ENCODE data around the gene MAVS. TPM values are rescaled to one million over a fixed set of nuclear protein-coding genes. Genes with fewer than 3 reads are reported as not detected.
"Not testable (repeated sequence)": the region's sequence is repeated elsewhere in the genome, so short reads cannot be mapped to it uniquely, and the experiment has no call there.

MAVS gene
- total RNA-seq, 1 experiment from 2014 or later: 24.2 TPM

DNA sequence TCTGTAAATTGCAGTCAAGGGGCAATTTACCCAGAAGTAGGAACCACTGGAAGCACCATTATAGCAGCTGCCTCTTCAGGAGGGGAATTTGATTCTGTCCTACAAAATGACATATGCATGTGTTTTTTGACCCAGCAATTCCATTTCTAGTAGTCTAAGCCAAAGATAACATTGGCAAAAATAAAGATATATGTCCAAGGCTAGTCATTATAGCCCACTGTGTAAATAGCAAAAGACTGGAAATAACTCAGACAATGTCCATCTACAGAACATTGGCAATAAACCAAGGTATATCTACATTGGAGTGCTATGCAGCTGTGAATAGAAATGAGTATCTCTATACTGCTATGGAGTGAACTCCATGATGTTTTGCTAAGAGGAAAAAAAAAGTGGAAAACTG, 30.0 kb downstream of the MAVS start:
- Histone ChIP-seq H4K20me1 (ENCODE audit: control insufficient read depth, insufficient read depth, insufficient read length) (no peaks in the 10 kb centered on the region), H3K4me2 (ENCODE audit: insufficient read depth, insufficient read length, low read length) (no peak overlapping the region), H3K18ac (ENCODE audit: insufficient read length, low read depth, low read length) (no peak overlapping the region), H3K4ac (ENCODE audit: low read depth, low read length) (no peak overlapping the region), H2BK15ac (ENCODE audit: low read depth, low read length) (no peak overlapping the region), H3K14ac (ENCODE audit: insufficient read depth, low read length) (no peak overlapping the region), H3K9ac (ENCODE audit: extremely low read depth, insufficient read length, low read length) (no peak overlapping the region), H3K23ac (ENCODE audit: insufficient read length, low read depth, low read length) (no peak overlapping the region), H3K4me1 (ENCODE audit: insufficient read depth, low read length) (no peaks in the 10 kb centered on the region; the same call in 1 of the 2 replicates), H2BK5ac (ENCODE audit: insufficient read length, low read length) (no peak overlapping the region), H3K23me2 (ENCODE audit: insufficient read length, low read depth, low read length, poor library complexity, severe bottlenecking) (no peaks in the 10 kb centered on the region), H2AFZ (ENCODE audit: low read length) (no peak overlapping the region), H3K56ac (ENCODE audit: insufficient read length, low read depth, low read length) (no peak overlapping the region), H2BK120ac (ENCODE audit: low read depth, low read length, poor library complexity, severe bottlenecking) (no peak overlapping the region), H3T11ph (ENCODE audit: low read length) (no peak overlapping the region), H4K5ac (ENCODE audit: insufficient read length, low read depth, low read length) (no peak overlapping the region), H2AK5ac (ENCODE audit: insufficient read length, low read length) (no peak overlapping the region), H3K27me3 (ENCODE audit: insufficient read depth, low read length) (no peaks in the 10 kb centered on the region), H3K9me3 (ENCODE audit: control insufficient read depth, low read depth, low read length) (no peaks in the 10 kb centered on the region), H2BK20ac (ENCODE audit: low read depth, low read length, poor library complexity, severe bottlenecking) (no peak overlapping the region), H4K8ac (replicated peaks; ENCODE audit: insufficient read length, low read depth, low read length) (no peak overlapping the region), H4K91ac (ENCODE audit: insufficient read length, low read depth, low read length) (no peak overlapping the region), H3K79me2 (ENCODE audit: insufficient read depth, low read length) (no peaks in the 10 kb centered on the region), H3K27ac (ENCODE audit: insufficient read length, low read depth, low read length) (no peak overlapping the region), H2BK12ac (ENCODE audit: insufficient read length, low read depth, low read length) (no peak overlapping the region), H3K79me1 (ENCODE audit: insufficient read depth, low read depth, low read length, poor library complexity, severe bottlenecking) (no peaks in the 10 kb centered on the region)
- Mint-ChIP-seq H3K4me3 (no peak overlapping the region), H3K4me1 (peaks cover 5% of the 10 kb centered on the region in 2 experiments; a peak in 3 of 4 replicates), H3K27me3 (ENCODE audit: low read depth) (peaks cover 1% of the 10 kb centered on the region; the same call in 1 of the 2 replicates), H3K36me3 (ENCODE audit: insufficient read depth in 1 of 3, low read depth in 3 of 3) (peaks cover 3 to 22% (median 14%) of the 10 kb centered on the region in 3 experiments; a peak in 6 of 7 replicates), H3K27ac (peak overlapping the region in 1 of 3 experiments; percentile 22; a peak in 1 of 7 replicates), H3K9me3 (no peaks in the 10 kb centered on the region)
- TF ChIP-seq, protein P1, sequence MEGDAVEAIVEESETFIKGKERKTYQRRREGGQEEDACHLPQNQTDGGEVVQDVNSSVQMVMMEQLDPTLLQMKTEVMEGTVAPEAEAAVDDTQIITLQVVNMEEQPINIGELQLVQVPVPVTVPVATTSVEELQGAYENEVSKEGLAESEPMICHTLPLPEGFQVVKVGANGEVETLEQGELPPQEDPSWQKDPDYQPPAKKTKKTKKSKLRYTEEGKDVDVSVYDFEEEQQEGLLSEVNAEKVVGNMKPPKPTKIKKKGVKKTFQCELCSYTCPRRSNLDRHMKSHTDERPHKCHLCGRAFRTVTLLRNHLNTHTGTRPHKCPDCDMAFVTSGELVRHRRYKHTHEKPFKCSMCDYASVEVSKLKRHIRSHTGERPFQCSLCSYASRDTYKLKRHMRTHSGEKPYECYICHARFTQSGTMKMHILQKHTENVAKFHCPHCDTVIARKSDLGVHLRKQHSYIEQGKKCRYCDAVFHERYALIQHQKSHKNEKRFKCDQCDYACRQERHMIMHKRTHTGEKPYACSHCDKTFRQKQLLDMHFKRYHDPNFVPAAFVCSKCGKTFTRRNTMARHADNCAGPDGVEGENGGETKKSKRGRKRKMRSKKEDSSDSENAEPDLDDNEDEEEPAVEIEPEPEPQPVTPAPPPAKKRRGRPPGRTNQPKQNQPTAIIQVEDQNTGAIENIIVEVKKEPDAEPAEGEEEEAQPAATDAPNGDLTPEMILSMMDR (conservative IDR thresholded peaks at IDR 0.05): no peak
- no peak for DNase-seq

DNA sequence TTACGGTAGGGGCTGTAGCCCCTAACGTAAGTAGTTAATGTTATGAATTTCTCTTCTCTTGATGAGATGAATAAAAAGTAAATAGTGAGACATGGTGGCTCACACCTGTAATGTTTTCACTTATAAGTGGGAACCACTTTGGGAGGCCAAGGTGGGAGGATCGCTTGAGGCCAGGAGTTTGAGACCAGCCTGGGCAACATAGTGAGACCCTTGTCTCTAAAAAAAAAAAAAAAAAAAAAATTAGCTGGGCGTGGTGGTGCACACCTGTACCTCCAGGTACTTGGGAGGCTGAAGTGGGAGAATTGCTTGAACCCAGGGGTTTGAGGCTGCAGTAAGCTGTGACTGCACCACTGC, 32.3 kb downstream of the MAVS start:
- not testable (repeated sequence) for H3K27me3 ChIP-seq (ENCODE audit: insufficient read depth, low read length); H3K14ac ChIP-seq (ENCODE audit: insufficient read depth, low read length); H2BK12ac ChIP-seq (ENCODE audit: insufficient read length, low read depth, low read length); DNase-seq; H2BK120ac ChIP-seq (ENCODE audit: low read depth, low read length, poor library complexity, severe bottlenecking); H2BK20ac ChIP-seq (ENCODE audit: low read depth, low read length, poor library complexity, severe bottlenecking); H4K8ac ChIP-seq (replicated peaks; ENCODE audit: insufficient read length, low read depth, low read length); H3K27ac Mint-ChIP-seq; H2BK15ac ChIP-seq (ENCODE audit: low read depth, low read length); H3K18ac ChIP-seq (ENCODE audit: insufficient read length, low read depth, low read length); H3K36me3 Mint-ChIP-seq (ENCODE audit: insufficient read depth in 1 of 3, low read depth in 3 of 3); H3K23ac ChIP-seq (ENCODE audit: insufficient read length, low read depth, low read length); H3K4me1 ChIP-seq (ENCODE audit: insufficient read depth, low read length); H3K56ac ChIP-seq (ENCODE audit: insufficient read length, low read depth, low read length); H3K9me3 ChIP-seq (ENCODE audit: control insufficient read depth, low read depth, low read length); H3K4me1 Mint-ChIP-seq; H3T11ph ChIP-seq (ENCODE audit: low read length); H4K20me1 ChIP-seq (ENCODE audit: control insufficient read depth, insufficient read depth, insufficient read length); H3K4me2 ChIP-seq (ENCODE audit: insufficient read depth, insufficient read length, low read length); H3K23me2 ChIP-seq (ENCODE audit: insufficient read length, low read depth, low read length, poor library complexity, severe bottlenecking); H2BK5ac ChIP-seq (ENCODE audit: insufficient read length, low read length); H3K27me3 Mint-ChIP-seq (ENCODE audit: low read depth); H3K9ac ChIP-seq (ENCODE audit: extremely low read depth, insufficient read length, low read length); H4K91ac ChIP-seq (ENCODE audit: insufficient read length, low read depth, low read length); H3K27ac ChIP-seq (ENCODE audit: insufficient read length, low read depth, low read length); H3K79me1 ChIP-seq (ENCODE audit: insufficient read depth, low read depth, low read length, poor library complexity, severe bottlenecking); H2AK5ac ChIP-seq (ENCODE audit: insufficient read length, low read length); H3K79me2 ChIP-seq (ENCODE audit: insufficient read depth, low read length); H4K5ac ChIP-seq (ENCODE audit: insufficient read length, low read depth, low read length); H2AFZ ChIP-seq (ENCODE audit: low read length); H3K4ac ChIP-seq (ENCODE audit: low read depth, low read length); H3K9me3 Mint-ChIP-seq; H3K4me3 Mint-ChIP-seq
- no CpG with 5 or more reads among the region's 4 CpGs for WGBS (ENCODE audit: extremely low coverage, insufficient read length, low lambda C conversion rate)
